GM12891 (cell line): ENCODE measurements around the gene CFAP410.

Experiments used
- PAX5 ChIP-seq: IDR thresholded peaks from 2 replicates; pipeline ENCODE4 v1.6.1; 2011; ENCODE audit warnings: low read length, moderate library complexity, mild to moderate bottlenecking; ENCODE audit not compliant: insufficient read depth, severe bottlenecking
- POLR2A ChIP-seq: IDR thresholded peaks from 2 replicates; pipeline ENCODE4 v1.6.1; 2011; ENCODE audit warnings: low read depth, low read length, control low read depth
- POLR2AphosphoS5 ChIP-seq: IDR thresholded peaks from 2 replicates; pipeline ENCODE4 v1.6.1; 2011; ENCODE audit warnings: low read depth, low read length, control low read depth
- POU2F2 ChIP-seq: IDR thresholded peaks from 2 replicates; pipeline ENCODE4 v1.6.1; 2011; ENCODE audit warnings: low read depth, mild to moderate bottlenecking, control low read depth, low read length, moderate library complexity
- SPI1 ChIP-seq: IDR thresholded peaks from 2 replicates; pipeline ENCODE4 v1.6.1; 2011; ENCODE audit warnings: low read depth, low read length, control low read depth
- TAF1 ChIP-seq: IDR thresholded peaks from 2 replicates; pipeline ENCODE4 v1.6.1; 2011; ENCODE audit warnings: low read depth, low read length, control low read depth

- no peak for TF ChIP-seq TAF1
- TF ChIP-seq POLR2A: no peak
- TF ChIP-seq POLR2AphosphoS5: no peak
- no peak for TF ChIP-seq POU2F2
- no peak for TF ChIP-seq SPI1
- no peak for TF ChIP-seq PAX5
Observed at GRCh38 chr21:44359396-44359795, 20.2 kb upstream of the CFAP410 start.
